Measurements from ENCODE around the gene UTS2R.
"Not testable (repeated sequence)": the region's sequence is repeated elsewhere in the genome, so short reads cannot be mapped to it uniquely, and the experiment has no call there.

- TF ChIP-seq, protein P1, sequence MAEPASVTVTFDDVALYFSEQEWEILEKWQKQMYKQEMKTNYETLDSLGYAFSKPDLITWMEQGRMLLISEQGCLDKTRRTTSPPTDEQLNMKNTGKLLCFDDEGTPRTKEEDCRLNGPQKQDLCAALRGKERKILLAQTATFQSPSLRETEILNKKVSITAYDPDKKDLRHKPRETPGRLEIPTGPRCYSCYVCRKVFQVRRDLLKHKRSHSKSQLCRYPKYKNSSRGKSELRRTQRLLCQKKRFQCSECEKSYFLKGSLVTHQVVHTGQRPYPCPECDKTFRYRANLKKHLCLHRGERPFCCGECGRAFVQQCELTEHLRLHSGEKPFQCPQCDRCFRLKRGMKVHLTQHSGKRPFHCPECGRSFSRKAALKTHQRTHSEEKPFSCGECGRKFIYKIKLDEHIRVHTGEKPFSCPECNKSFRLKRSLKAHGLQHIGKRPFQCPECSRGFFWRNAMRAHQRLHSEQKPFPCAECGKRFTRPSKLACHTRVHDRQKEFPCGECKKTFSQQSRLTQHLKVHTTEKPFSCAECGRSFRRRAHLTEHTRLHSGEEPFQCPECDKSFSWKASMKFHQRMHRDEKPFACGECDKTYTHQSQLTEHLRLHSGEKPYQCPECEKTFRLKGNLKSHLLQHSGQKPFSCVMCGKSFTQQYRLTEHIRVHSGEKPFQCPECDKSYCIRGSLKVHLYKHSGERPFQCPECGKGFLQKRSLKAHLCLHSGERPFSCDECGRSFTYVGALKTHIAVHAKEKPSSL (CRISPR knock-in tag; conservative IDR thresholded peaks at IDR 0.05) = not testable (repeated sequence)
- TF ChIP-seq E2F1 (CRISPR knock-in tag; IDR thresholded peaks at IDR 0.05); CTCF (IDR thresholded peaks at IDR 0.05); ELF4 (CRISPR knock-in tag; IDR thresholded peaks at IDR 0.05; ENCODE audit: low read depth); GTF2I (CRISPR knock-in tag; conservative IDR thresholded peaks at IDR 0.05); TEAD4 (CRISPR knock-in tag; IDR thresholded peaks at IDR 0.05); JUN (CRISPR knock-in tag; IDR thresholded peaks at IDR 0.05); ZNF317 (CRISPR knock-in tag; IDR thresholded peaks at IDR 0.05; ENCODE audit: borderline replicate concordance, low read depth); SP1 (CRISPR knock-in tag; conservative IDR thresholded peaks at IDR 0.05); CREB1 (CRISPR knock-in tag; IDR thresholded peaks at IDR 0.05); NR3C1 (CRISPR knock-in tag; conservative IDR thresholded peaks at IDR 0.05; ENCODE audit: low read depth); SMAD4 (CRISPR knock-in tag; IDR thresholded peaks at IDR 0.05): not testable (repeated sequence)
- TF ChIP-seq, protein P2, sequence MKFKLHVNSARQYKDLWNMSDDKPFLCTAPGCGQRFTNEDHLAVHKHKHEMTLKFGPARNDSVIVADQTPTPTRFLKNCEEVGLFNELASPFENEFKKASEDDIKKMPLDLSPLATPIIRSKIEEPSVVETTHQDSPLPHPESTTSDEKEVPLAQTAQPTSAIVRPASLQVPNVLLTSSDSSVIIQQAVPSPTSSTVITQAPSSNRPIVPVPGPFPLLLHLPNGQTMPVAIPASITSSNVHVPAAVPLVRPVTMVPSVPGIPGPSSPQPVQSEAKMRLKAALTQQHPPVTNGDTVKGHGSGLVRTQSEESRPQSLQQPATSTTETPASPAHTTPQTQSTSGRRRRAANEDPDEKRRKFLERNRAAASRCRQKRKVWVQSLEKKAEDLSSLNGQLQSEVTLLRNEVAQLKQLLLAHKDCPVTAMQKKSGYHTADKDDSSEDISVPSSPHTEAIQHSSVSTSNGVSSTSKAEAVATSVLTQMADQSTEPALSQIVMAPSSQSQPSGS (CRISPR knock-in tag; IDR thresholded peaks at IDR 0.05; ENCODE audit: borderline replicate concordance, low read depth) = not testable (repeated sequence)
Measured at GRCh38 chr17:82412081-82412480, 40.5 kb downstream of the UTS2R start.

All from WTC11 (cell line).